OCI-LY3 (cell line): Measurements from ENCODE around the gene MARVELD3.

Source experiments
- CTCF ChIP-seq: fragments of 200-600, 300-600 bp; sonication (generic); IDR thresholded peaks from 2 replicates; pipeline ENCODE4 v1.5.1; 2014; ENCODE audit warnings: antibody characterized with exemption, low read length, low read depth
- EZH2phosphoT487 ChIP-seq: fragments of 200-600 bp; shearing (Covaris generic); IDR thresholded peaks from 2 replicates; pipeline ENCODE4 v1.6.1; 2018; ENCODE audit warnings: antibody characterized with exemption, mixed run types, low read depth

GRCh38 chr16:71576971-71577370 lies 49.0 kb upstream of the MARVELD3 start, which contains the start of gene TAT:
- TF ChIP-seq CTCF (no peak), EZH2phosphoT487 (no peak)
